H9 (cell line): Measurements from ENCODE around the gene CAMK2G. TPM values are rescaled to one million over a fixed set of nuclear protein-coding genes. Genes with fewer than 3 reads are reported as not detected.
A peak's percentile ranks its signal among the peaks of the same experiment; 100 is the strongest.

Experiments
- DNase-seq: peaks from one replicate; pipeline ENCODE4 v3.0.0-alpha.2; 2017
- H2AFZ ChIP-seq: one replicate; pipeline ENCODE4 v1.6.1; 2013; ENCODE audit warnings: mild to moderate bottlenecking, low read length, control low read depth, moderate library complexity
- H2AK5ac ChIP-seq: 2 replicates; pipeline ENCODE4 v1.6.1; 2013; ENCODE audit warnings: low read length, control low read depth, mixed read lengths; ENCODE audit not compliant: insufficient read length
- H2BK120ac ChIP-seq: one replicate; pipeline ENCODE4 v1.6.1; 2013; ENCODE audit warnings: low read depth, mild to moderate bottlenecking, low read length, control low read depth, inconsistent platforms; ENCODE audit not compliant: poor library complexity, severe bottlenecking
- H2BK12ac ChIP-seq: 2 replicates; pipeline ENCODE4 v1.6.1; 2013; ENCODE audit warnings: low read length, control low read depth, mixed read lengths, low read depth; ENCODE audit not compliant: insufficient read length
- H2BK15ac ChIP-seq: 2 replicates; pipeline ENCODE4 v1.6.1; 2013; ENCODE audit warnings: low read depth, low read length, control low read depth
- H2BK20ac ChIP-seq: one replicate; pipeline ENCODE4 v1.6.1; 2013; ENCODE audit warnings: low read depth, mild to moderate bottlenecking, low read length, control low read depth, inconsistent platforms; ENCODE audit not compliant: poor library complexity, severe bottlenecking
- H2BK5ac ChIP-seq: 2 replicates; pipeline ENCODE4 v1.6.1; 2013; ENCODE audit warnings: low read length, control low read depth, mixed read lengths; ENCODE audit not compliant: insufficient read length
- H3K14ac ChIP-seq: 2 replicates; pipeline ENCODE4 v1.6.1; 2013; ENCODE audit warnings: low read length, control low read depth; ENCODE audit not compliant: insufficient read depth
- H3K18ac ChIP-seq: 2 replicates; pipeline ENCODE4 v1.6.1; 2013; ENCODE audit warnings: low read depth, mild to moderate bottlenecking, mixed read lengths, low read length, control low read depth; ENCODE audit not compliant: insufficient read length
- H3K23ac ChIP-seq: 2 replicates; pipeline ENCODE4 v1.6.1; 2013; ENCODE audit warnings: low read length, control low read depth, mixed read lengths, low read depth; ENCODE audit not compliant: insufficient read length
- H3K23me2 ChIP-seq: 2 replicates; pipeline ENCODE4 v1.6.1; 2013; ENCODE audit warnings: low read depth, mild to moderate bottlenecking, mixed read lengths, low read length, control low read depth; ENCODE audit not compliant: insufficient read length, poor library complexity, severe bottlenecking
- H3K27ac ChIP-seq: 2 replicates; pipeline ENCODE4 v1.5.1; 2013; ENCODE audit warnings: low read length, control low read depth, mixed read lengths, low read depth; ENCODE audit not compliant: insufficient read length
- H3K27me3 ChIP-seq: 2 replicates; pipeline ENCODE4 v1.6.1; 2013; ENCODE audit warnings: low read length, control low read depth, inconsistent platforms; ENCODE audit not compliant: insufficient read depth
- H3K4ac ChIP-seq: 2 replicates; pipeline ENCODE4 v1.6.1; 2013; ENCODE audit warnings: low read depth, mild to moderate bottlenecking, control low read depth, inconsistent platforms, low read length, moderate library complexity
- H3K4me1 ChIP-seq: 2 replicates; pipeline ENCODE4 v1.6.1; 2013; ENCODE audit warnings: low read length, control low read depth, inconsistent platforms; ENCODE audit not compliant: insufficient read depth
- H3K4me2 ChIP-seq: 2 replicates; pipeline ENCODE4 v1.6.1; 2013; ENCODE audit warnings: low read length, control low read depth, mixed read lengths; ENCODE audit not compliant: insufficient read length, insufficient read depth
- H3K56ac ChIP-seq: 2 replicates; pipeline ENCODE4 v1.6.1; 2013; ENCODE audit warnings: low read depth, mild to moderate bottlenecking, mixed read lengths, low read length, control low read depth; ENCODE audit not compliant: insufficient read length
- H3K79me1 ChIP-seq: 2 replicates; pipeline ENCODE4 v1.6.1; 2013; ENCODE audit warnings: low read depth, mild to moderate bottlenecking, moderate library complexity, low read length, control low read depth, inconsistent platforms; ENCODE audit not compliant: insufficient read depth, poor library complexity, severe bottlenecking
- H3K79me2 ChIP-seq: 2 replicates; pipeline ENCODE4 v1.6.1; 2013; ENCODE audit warnings: low read length, control low read depth, inconsistent platforms; ENCODE audit not compliant: insufficient read depth
- H3K9ac ChIP-seq: 2 replicates; pipeline ENCODE4 v1.6.1; 2013; ENCODE audit warnings: low read length, control low read depth, mixed read lengths; ENCODE audit not compliant: insufficient read length; ENCODE audit errors: extremely low read depth
- H3K9me3 ChIP-seq: one replicate; pipeline ENCODE4 v1.6.1; 2013; ENCODE audit warnings: low read depth, low read length, inconsistent platforms; ENCODE audit not compliant: control insufficient read depth
- H3T11ph ChIP-seq: one replicate; pipeline ENCODE4 v1.6.1; 2013; ENCODE audit warnings: mild to moderate bottlenecking, low read length, control low read depth, inconsistent platforms
- H4K20me1 ChIP-seq: one replicate; pipeline ENCODE4 v1.6.1; 2013; ENCODE audit not compliant: control insufficient read depth, insufficient read length, insufficient read depth
- H4K5ac ChIP-seq: 2 replicates; pipeline ENCODE4 v1.6.1; 2013; ENCODE audit warnings: low read depth, mild to moderate bottlenecking, mixed read lengths, low read length, control low read depth; ENCODE audit not compliant: insufficient read length
- H4K8ac ChIP-seq: replicated peaks from 2 replicates; pipeline ENCODE4 v1.6.1; 2013; ENCODE audit warnings: low read length, control low read depth, mixed read lengths, low read depth; ENCODE audit not compliant: insufficient read length
- H4K91ac ChIP-seq: 2 replicates; pipeline ENCODE4 v1.6.1; 2013; ENCODE audit warnings: low read depth, mild to moderate bottlenecking, moderate library complexity, mixed read lengths, low read length, control low read depth; ENCODE audit not compliant: insufficient read length
- H3K27ac Mint-ChIP-seq, 3 experiments: 2 replicates in 2 of 3; 3 replicates in 1 of 3; pipeline ENCODE4 v1.8.0; 2020 to 2021; ENCODE audit warnings: mixed read lengths in 3 of 3, mild to moderate bottlenecking in 1 of 3, moderate library complexity in 1 of 3
- H3K27me3 Mint-ChIP-seq: 2 replicates; pipeline ENCODE4 v1.8.0; 2021; ENCODE audit warnings: low read depth, mild to moderate bottlenecking, moderate library complexity, mixed read lengths
- H3K36me3 Mint-ChIP-seq, 3 experiments: 2 replicates in 2 of 3; 3 replicates in 1 of 3; pipeline ENCODE4 v1.8.0; 2020 to 2021; ENCODE audit warnings: low read depth in 3 of 3, mixed read lengths in 3 of 3; ENCODE audit not compliant: insufficient read depth in 1 of 3
- H3K4me1 Mint-ChIP-seq, 2 experiments: 2 replicates each; pipeline ENCODE4 v1.8.0; 2020; ENCODE audit warnings: mixed read lengths in 2 of 2
- H3K4me3 Mint-ChIP-seq, 2 experiments: 2 replicates in 1 of 2; 3 replicates in 1 of 2; pipeline ENCODE4 v1.8.0; 2020 to 2021; ENCODE audit warnings: mild to moderate bottlenecking in 2 of 2, mixed read lengths in 2 of 2, moderate library complexity in 1 of 2
- H3K9me3 Mint-ChIP-seq, 2 experiments: 2 replicates in 1 of 2; 3 replicates in 1 of 2; pipeline ENCODE4 v1.8.0; 2020; ENCODE audit warnings: mild to moderate bottlenecking in 2 of 2, mixed read lengths in 2 of 2, moderate library complexity in 1 of 2
- CTCF ChIP-seq: fragments of 200-600 bp; sonication (generic); conservative IDR thresholded peaks from 3 replicates; pipeline ENCODE4 v1.8.0; 2021; ENCODE audit warnings: antibody characterized with exemption, mild to moderate bottlenecking
- WGBS: extraction: QIAGEN DNeasy Blood & Tissue Kit; methylation state at CpG from one replicate; pipeline ENCODE4 v1.1.7; 2013; ENCODE audit warnings: missing lambda C conversion rate, low lambda C conversion rate, mixed read lengths; ENCODE audit not compliant: insufficient read length; ENCODE audit errors: extremely low coverage; 5-methylcytosine and 5-hydroxymethylcytosine counted together
- total RNA-seq: library from RNA; stranded (reverse); gene quantifications from 2 replicates; pipeline ENCODE4 v1.2.1, GENCODE V29; 2021

The CAMK2G gene
- total RNA-seq, 1 experiment from 2014 or later, result 31.8 TPM

- no peak overlapping the region for H2BK5ac ChIP-seq
- Mint-ChIP-seq H3K4me1 (peaks cover 11 to 16% of the 10 kb centered on the region in 2 experiments), H3K27me3 (no peaks in the 10 kb centered on the region), H3K36me3 (peaks cover 18 to 42% (median 20%) of the 10 kb centered on the region in 3 experiments; a peak in 6 of 7 replicates), H3K9me3 (no peaks in the 10 kb centered on the region), H3K27ac (peak overlapping the region in 2 of 3 experiments; percentile 47 to 63; a peak in 5 of 7 replicates), H3K4me3 (no peak overlapping the region)
- no peak overlapping the region for H3K4ac ChIP-seq
- no peak overlapping the region for H2AFZ ChIP-seq
- H4K5ac ChIP-seq, result no peak overlapping the region
- no peak overlapping the region for H3K18ac ChIP-seq
- H2BK12ac ChIP-seq, result no peak overlapping the region
- no peak for TF ChIP-seq CTCF
- H4K20me1 ChIP-seq, result peaks cover under 1% of the 10 kb centered on the region
- WGBS, result no CpG with 5 or more reads among the region's 11 CpGs
- H4K8ac ChIP-seq, result no peak overlapping the region
- no peaks in the 10 kb centered on the region for H3K23me2 ChIP-seq
- H3K4me1 ChIP-seq, result no peaks in the 10 kb centered on the region; the same call in 1 of the 2 replicates
- no peak overlapping the region for H3K56ac ChIP-seq
- H3K27ac ChIP-seq, result no peak overlapping the region
- H3K79me1 ChIP-seq, result no peaks in the 10 kb centered on the region
- no peak overlapping the region for H2AK5ac ChIP-seq
- H2BK120ac ChIP-seq, result no peak overlapping the region
- no peaks in the 10 kb centered on the region for H3K9me3 ChIP-seq
- H2BK20ac ChIP-seq, result no peak overlapping the region
- H3K23ac ChIP-seq, result no peak overlapping the region
- no peak overlapping the region for H3K4me2 ChIP-seq
- DNase-seq, result no peak
- no peaks in the 10 kb centered on the region; the same call in 1 of the 2 replicates for H3K79me2 ChIP-seq
- H3K27me3 ChIP-seq, result no peaks in the 10 kb centered on the region
- H3K14ac ChIP-seq, result no peak overlapping the region; the same call in 1 of the 2 replicates
- H4K91ac ChIP-seq, result no peak overlapping the region
- H3K9ac ChIP-seq, result no peak overlapping the region
- no peak overlapping the region for H2BK15ac ChIP-seq
- H3T11ph ChIP-seq, result no peak overlapping the region
Measured at GRCh38 chr10:73865459-73866442, 8.6 kb downstream of the CAMK2G start.
